OCI-LY7 (cell line): ENCODE data around the gene ESX1. TPM values are rescaled to one million over a fixed set of nuclear protein-coding genes. Genes with fewer than 3 reads are reported as not detected.

Source experiments
- BruUV-seq: library from RNA; stranded (reverse); fragments of 400-500 nt; replicated peaks from 2 replicates; lab custom pipeline; 2021; lab: Mats Ljungman, UMichigan
- CTCF ChIA-PET: fragments of 300-600 bp; sonication (Branson Sonifier 250); formaldehyde crosslinking; loops from one replicate; lab custom pipeline; 2022; ENCODE audit warnings: antibody characterized with exemption; ENCODE audit not compliant: unreplicated experiment; lab: Charles Lee
- POLR2A ChIA-PET: fragments of 300-600 bp; sonication (Branson Sonifier 250); formaldehyde crosslinking; loops from one replicate; lab custom pipeline; 2022; ENCODE audit warnings: antibody characterized with exemption; lab: Charles Lee
- DNase-seq: peaks from one replicate; pipeline ENCODE4 v3.0.0-alpha.2; 2015; ENCODE audit warnings: low spot score
- H2AFZ ChIP-seq: fragments of 200-600 bp; sonication (generic), shearing (Covaris generic); 2 replicates; pipeline ENCODE4 v1.6.1; 2014; ENCODE audit warnings: mild to moderate bottlenecking, antibody characterized with exemption, low read length, moderate library complexity
- H3K27ac ChIP-seq: fragments of 200-600 bp; sonication (generic); 2 replicates; pipeline ENCODE4 v1.5.1; 2014; ENCODE audit warnings: mixed run types, low read depth, mild to moderate bottlenecking, moderate library complexity, low read length, inconsistent platforms; ENCODE audit not compliant: poor library complexity, severe bottlenecking
- H3K36me3 ChIP-seq: fragments of 200-600 bp; sonication (generic); 2 replicates; pipeline ENCODE4 v1.6.1; 2014; ENCODE audit warnings: mild to moderate bottlenecking, antibody characterized with exemption, low read length, moderate library complexity, mixed read lengths; ENCODE audit not compliant: insufficient read depth
- H3K4me1 ChIP-seq: fragments of 200-600 bp; sonication (generic); 2 replicates; pipeline ENCODE4 v1.5.1; 2014; ENCODE audit warnings: mild to moderate bottlenecking, low read length; ENCODE audit not compliant: insufficient read depth, poor library complexity, severe bottlenecking
- H3K4me2 ChIP-seq: fragments of 200-600 bp; sonication (generic); 2 replicates; pipeline ENCODE4 v1.6.1; 2014; ENCODE audit warnings: mild to moderate bottlenecking, low read length
- H3K4me3 ChIP-seq: fragments of 200-600 bp; sonication (generic); 2 replicates; pipeline ENCODE4 v1.5.1; 2014; ENCODE audit warnings: mild to moderate bottlenecking, low read depth, low read length; ENCODE audit not compliant: poor library complexity, severe bottlenecking
- H3K79me2 ChIP-seq: fragments of 200-600 bp; sonication (generic); 2 replicates; pipeline ENCODE4 v1.6.1; 2016; ENCODE audit warnings: low read depth, mild to moderate bottlenecking, low read length, moderate library complexity, mixed read lengths; ENCODE audit not compliant: insufficient read depth
- H3K9me2 ChIP-seq: fragments of 200-600 bp; sonication (generic); 2 replicates; pipeline ENCODE4 v1.6.1; 2016; ENCODE audit warnings: mild to moderate bottlenecking, low read length, mixed read lengths; ENCODE audit not compliant: insufficient read depth
- H3K9me3 ChIP-seq: fragments of 200-600 bp; sonication (generic); 2 replicates; pipeline ENCODE4 v1.6.1; 2014; ENCODE audit warnings: mild to moderate bottlenecking, mixed run types, low read length, mixed read lengths
- H4K20me1 ChIP-seq: fragments of 200-600 bp; sonication (generic); 2 replicates; pipeline ENCODE4 v1.6.1; 2014; ENCODE audit warnings: mild to moderate bottlenecking, antibody characterized with exemption, low read length, moderate library complexity, mixed read lengths; ENCODE audit not compliant: insufficient read depth
- EZH2phosphoT487 ChIP-seq: fragments of 200-600 bp; sonication (generic); IDR thresholded peaks from 2 replicates; pipeline ENCODE4 v1.6.1; 2018; ENCODE audit warnings: low read depth, borderline replicate concordance, mild to moderate bottlenecking, mixed run types, antibody characterized with exemption, low read length, moderate library complexity, mixed read lengths
- intact Hi-C: fragments of 100-400 bp; cut with micrococcal nuclease; formaldehyde crosslinking; loops from one replicate; pipeline ENCODE4 v1.10.0; 2022; ENCODE audit not compliant: unreplicated experiment
- total RNA-seq, 2 experiments: library from RNA; depleted of rRNA in 1 of 2; stranded (reverse); fragments of >200 nt in 1 of 2; shearing (Covaris generic) in 1 of 2; gene quantifications; 2 replicates each; pipeline ENCODE4 v1.2.3, GENCODE V29; 2014 to 2022
- TF ChIP-seq, protein P1 (sequence below): fragments of 200-600 bp; sonication (generic); conservative IDR thresholded peaks from 2 replicates; pipeline ENCODE4 v1.5.1; 2014; ENCODE audit warnings: mild to moderate bottlenecking, antibody characterized with exemption, low read length, moderate library complexity, mixed read lengths

ESX1 gene
- total RNA-seq, 2 experiments from 2014 or later, result not detected

DNA sequence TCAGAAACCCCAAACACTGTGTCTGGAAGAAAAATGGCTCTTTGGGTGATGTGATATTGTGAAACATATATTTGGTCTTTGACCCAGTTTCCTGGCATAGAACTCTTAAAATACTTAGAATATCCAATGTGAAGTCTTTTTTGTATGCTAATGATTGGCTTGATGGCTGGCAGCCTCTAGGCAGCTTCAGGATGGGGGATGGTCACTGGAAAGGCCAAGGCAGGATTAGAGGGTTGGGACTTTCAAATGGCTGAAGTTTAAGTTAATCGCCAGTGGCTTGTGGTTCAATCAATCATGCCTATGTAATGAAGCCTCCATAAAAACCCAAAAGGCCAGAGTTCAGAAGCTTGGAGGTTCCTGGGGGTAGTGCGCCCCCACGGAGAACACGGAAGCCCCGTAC, 33.5 kb upstream of the ESX1 start:
- intact Hi-C loops, result no loop called here
- H3K79me2 ChIP-seq, result no peaks in the 10 kb centered on the region
- no peaks in the 10 kb centered on the region for H3K9me3 ChIP-seq
- no peaks in the 10 kb centered on the region for H3K9me2 ChIP-seq
- H3K4me2 ChIP-seq, result no peak overlapping the region
- no peak overlapping the region for H2AFZ ChIP-seq
- H3K4me1 ChIP-seq, result no peaks in the 10 kb centered on the region
- H3K4me3 ChIP-seq, result no peak overlapping the region
- DNase-seq, result no peak
- H3K36me3 ChIP-seq, result no peaks in the 10 kb centered on the region
- POLR2A ChIA-PET, result no interaction called here
- H3K27ac ChIP-seq, result no peak overlapping the region
- CTCF ChIA-PET, result no interaction called here
- TF ChIP-seq, protein P1, sequence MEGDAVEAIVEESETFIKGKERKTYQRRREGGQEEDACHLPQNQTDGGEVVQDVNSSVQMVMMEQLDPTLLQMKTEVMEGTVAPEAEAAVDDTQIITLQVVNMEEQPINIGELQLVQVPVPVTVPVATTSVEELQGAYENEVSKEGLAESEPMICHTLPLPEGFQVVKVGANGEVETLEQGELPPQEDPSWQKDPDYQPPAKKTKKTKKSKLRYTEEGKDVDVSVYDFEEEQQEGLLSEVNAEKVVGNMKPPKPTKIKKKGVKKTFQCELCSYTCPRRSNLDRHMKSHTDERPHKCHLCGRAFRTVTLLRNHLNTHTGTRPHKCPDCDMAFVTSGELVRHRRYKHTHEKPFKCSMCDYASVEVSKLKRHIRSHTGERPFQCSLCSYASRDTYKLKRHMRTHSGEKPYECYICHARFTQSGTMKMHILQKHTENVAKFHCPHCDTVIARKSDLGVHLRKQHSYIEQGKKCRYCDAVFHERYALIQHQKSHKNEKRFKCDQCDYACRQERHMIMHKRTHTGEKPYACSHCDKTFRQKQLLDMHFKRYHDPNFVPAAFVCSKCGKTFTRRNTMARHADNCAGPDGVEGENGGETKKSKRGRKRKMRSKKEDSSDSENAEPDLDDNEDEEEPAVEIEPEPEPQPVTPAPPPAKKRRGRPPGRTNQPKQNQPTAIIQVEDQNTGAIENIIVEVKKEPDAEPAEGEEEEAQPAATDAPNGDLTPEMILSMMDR, result no peak
- no peak for TF ChIP-seq EZH2phosphoT487
- H4K20me1 ChIP-seq, result no peaks in the 10 kb centered on the region
- BruUV-seq, result no TSS peak

DNA sequence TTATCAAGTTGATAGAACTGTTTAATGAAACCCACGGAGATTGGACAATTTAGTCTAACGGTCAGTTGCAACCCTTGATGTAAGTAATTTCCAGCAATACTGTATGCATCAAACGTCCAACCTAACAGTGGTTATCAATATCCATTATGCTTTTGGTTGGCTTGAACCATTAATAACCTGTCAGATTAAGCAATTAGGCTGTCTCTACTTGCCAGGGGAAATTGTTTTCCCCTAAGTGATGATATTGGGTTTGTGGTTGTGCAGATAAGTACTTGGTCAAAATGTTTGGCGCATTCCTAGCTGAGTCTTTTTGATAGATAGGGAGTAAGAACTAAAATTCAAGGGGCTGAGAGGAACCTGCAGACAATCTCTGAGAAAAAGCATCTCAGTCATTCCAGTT, 30.5 kb upstream of the ESX1 start:
- Histone ChIP-seq H3K4me1 (no peaks in the 10 kb centered on the region), H4K20me1 (no peaks in the 10 kb centered on the region), H3K9me2 (no peaks in the 10 kb centered on the region), H3K4me2 (no peak overlapping the region), H3K79me2 (no peaks in the 10 kb centered on the region), H3K4me3 (no peak overlapping the region), H3K9me3 (no peaks in the 10 kb centered on the region), H3K27ac (no peak overlapping the region), H2AFZ (no peak overlapping the region), H3K36me3 (no peaks in the 10 kb centered on the region)
- intact Hi-C loops, result no loop called here
- no TSS peak for BruUV-seq
- no peak for DNase-seq
- TF ChIP-seq, protein P1, result no peak
- no peak for TF ChIP-seq EZH2phosphoT487
- POLR2A ChIA-PET, result interaction anchor here (0.7 kb wide), 1 partner anchor 23 kb away, joined by 4 read pairs; no protein-coding TSS in a partner anchor
- CTCF ChIA-PET, result no interaction called here

DNA sequence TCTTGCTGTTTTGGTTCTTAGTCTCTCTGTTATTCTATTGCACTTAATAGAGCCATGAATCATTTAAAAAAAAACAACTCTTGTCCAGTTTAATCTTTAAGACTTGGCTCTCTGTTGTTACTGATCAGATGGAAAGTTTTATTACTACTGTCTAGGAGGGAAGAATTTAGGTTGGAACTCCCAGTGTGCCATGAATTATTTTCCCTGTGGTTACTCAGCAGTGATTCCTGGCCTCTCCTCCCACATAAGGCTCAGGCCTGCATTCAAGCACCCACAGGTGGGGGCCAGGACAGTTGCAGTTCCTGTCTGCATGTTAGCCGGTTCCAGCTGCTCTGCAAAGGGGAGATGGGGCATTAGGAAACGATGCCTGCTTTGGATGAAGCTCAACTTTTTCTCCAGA, 29.8 kb upstream of the ESX1 start:
- H3K4me1 ChIP-seq, result no peaks in the 10 kb centered on the region
- H3K27ac ChIP-seq, result no peak overlapping the region
- H3K9me3 ChIP-seq, result no peaks in the 10 kb centered on the region
- intact Hi-C loops, result no loop called here
- H2AFZ ChIP-seq, result no peak overlapping the region
- TF ChIP-seq, protein P1, result no peak
- TF ChIP-seq EZH2phosphoT487, result no peak
- no peak for DNase-seq
- no TSS peak for BruUV-seq
- no peak overlapping the region for H3K4me3 ChIP-seq
- ChIA-PET POLR2A (interaction anchor here (0.7 kb wide), 1 partner anchor 24 kb away, joined by 4 read pairs; no protein-coding TSS in a partner anchor), CTCF (no interaction called here)
- H4K20me1 ChIP-seq, result no peaks in the 10 kb centered on the region
- H3K79me2 ChIP-seq, result no peaks in the 10 kb centered on the region
- H3K4me2 ChIP-seq, result no peak overlapping the region
- H3K36me3 ChIP-seq, result no peaks in the 10 kb centered on the region
- H3K9me2 ChIP-seq, result no peaks in the 10 kb centered on the region
